D721Med (cell line): ENCODE data around the gene TMEM126B.

ENCODE experiments used
- DNase-seq: peaks from one replicate; pipeline ENCODE4 v3.0.0; 2011; ENCODE audit warnings: low spot score; ENCODE audit not compliant: insufficient read length
- FAIRE-seq: peaks from 2 replicates; lab custom pipeline; 2011; peaks lifted over from hg19 to GRCh38; lab: Jason Lieb, UNC
- CTCF ChIP-seq: IDR thresholded peaks from 2 replicates; pipeline ENCODE4 v1.5.1; 2012; ENCODE audit warnings: mild to moderate bottlenecking, control low read depth; ENCODE audit not compliant: insufficient read depth; ENCODE audit errors: missing control alignments

TMEM126B gene

DNA sequence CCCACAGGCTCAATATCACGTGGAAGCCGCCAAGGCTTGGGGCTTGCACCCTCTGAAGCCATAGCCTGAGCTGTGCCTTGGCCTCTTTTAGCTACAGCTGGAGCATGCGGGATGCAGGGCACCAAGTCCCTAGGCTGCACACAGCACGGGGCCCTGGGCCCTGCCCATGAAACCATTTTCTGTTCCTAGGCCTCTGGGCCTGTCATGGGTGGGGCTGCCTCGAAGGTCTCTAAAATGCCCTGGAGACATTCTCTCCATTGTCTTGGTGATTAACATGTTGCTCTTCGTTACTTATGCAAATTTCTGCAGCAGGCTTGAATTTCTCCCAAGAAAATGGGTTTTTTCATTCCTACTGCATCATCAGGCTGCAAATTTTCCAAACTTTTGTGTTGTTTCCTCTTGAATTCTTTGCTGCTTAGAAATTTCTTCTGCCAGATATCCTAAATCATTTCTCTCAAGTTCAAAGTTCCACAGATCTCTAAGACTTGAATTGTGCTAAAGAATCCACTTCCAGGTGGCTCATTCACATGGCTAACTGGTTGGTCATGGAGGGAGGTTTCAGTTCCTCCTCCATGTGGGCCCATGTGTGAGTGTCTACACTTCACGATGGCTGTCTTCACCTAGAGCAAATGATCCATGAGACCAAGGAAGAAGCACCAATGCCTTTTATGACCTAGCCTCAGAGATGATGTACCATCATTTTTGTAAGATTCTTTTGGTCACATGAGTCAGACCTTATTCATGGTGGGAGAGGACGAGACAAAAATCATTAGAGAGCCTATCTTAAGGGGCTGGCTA is 43.9 kb downstream of the TMEM126B start:
- no peak for TF ChIP-seq CTCF
- no peak for FAIRE-seq

DNA sequence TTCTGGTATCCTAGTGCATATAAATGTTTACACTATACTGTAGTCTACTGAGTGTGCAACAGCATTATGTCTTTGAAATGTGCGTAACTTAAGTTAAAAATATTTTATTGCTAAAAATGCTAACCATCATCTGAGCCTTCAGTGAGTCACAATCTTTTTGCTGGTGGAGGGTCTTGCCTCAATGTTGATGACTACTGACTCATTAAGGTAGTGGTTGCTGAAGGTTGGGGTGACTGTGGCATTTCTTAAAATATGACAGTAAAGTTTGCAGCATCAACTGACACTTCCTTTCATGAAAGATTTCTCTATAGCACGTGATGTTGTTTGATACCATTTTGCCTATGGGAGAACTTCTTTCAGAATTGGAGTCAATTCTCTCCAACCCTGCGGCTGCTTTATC is 45.0 kb downstream of the TMEM126B start:
- DNase-seq (no peak), FAIRE-seq (no peak)

More for the DNA sequence above, 43.9 kb downstream of the TMEM126B start:
- DNase-seq: no peak

GRCh38 chr11:85679576-85679975 is 51.2 kb downstream of the TMEM126B start:
- TF ChIP-seq CTCF: no peak
- no peak for DNase-seq
- FAIRE-seq: no peak

More for the DNA sequence above, 45.0 kb downstream of the TMEM126B start:
- no peak for TF ChIP-seq CTCF

- FAIRE-seq: no peak
These were observed 52.5 kb downstream of the TMEM126B start for GRCh38 chr11:85680897-85681296.

GRCh38 chr11:85682330-85683305 is 54.2 kb downstream of the TMEM126B start:
- no peak for TF ChIP-seq CTCF
- DNase-seq (no peak), FAIRE-seq (no peak)

More at GRCh38 chr11:85680897-85681296, 52.5 kb downstream of the TMEM126B start:
- no peak for DNase-seq
- TF ChIP-seq CTCF: no peak

DNA sequence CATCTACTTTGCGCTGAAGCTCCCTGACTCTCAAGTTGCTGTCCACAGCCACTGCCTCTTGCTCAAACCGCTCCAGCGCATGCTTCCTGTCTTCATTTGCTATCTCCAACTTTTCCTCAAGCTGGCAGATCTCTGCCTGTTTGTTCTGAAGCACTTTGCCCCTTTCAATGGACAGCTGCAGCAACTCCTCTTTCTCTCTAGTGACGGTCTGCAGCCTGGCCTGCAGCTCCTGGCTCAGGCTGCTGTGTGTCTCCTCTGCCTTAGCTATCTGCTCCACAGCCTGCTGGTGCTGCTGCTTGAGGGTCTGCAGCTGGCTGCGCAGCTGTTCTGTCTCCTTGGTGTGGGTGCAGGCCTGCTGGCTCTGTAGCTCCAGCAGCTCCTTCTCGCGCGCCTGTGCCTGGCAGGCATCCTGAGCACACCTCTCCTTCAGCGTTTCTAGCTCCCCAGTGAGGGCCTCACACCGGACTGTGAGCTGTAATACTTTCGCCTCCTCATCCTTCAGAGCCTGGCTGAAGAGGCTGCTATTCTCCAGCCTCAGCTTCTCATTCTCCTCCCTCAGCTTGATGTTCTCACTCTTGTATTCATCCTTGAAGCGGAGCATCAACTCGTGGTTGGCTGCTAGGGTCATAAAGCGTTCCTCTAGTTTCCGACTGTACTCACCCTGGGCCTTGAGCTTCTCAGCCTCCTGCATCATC is 56.9 kb downstream of the TMEM126B start:
- FAIRE-seq (no peak), DNase-seq (no peak)
- no peak for TF ChIP-seq CTCF
